ENCODE data around the gene RAI1.

DNA sequence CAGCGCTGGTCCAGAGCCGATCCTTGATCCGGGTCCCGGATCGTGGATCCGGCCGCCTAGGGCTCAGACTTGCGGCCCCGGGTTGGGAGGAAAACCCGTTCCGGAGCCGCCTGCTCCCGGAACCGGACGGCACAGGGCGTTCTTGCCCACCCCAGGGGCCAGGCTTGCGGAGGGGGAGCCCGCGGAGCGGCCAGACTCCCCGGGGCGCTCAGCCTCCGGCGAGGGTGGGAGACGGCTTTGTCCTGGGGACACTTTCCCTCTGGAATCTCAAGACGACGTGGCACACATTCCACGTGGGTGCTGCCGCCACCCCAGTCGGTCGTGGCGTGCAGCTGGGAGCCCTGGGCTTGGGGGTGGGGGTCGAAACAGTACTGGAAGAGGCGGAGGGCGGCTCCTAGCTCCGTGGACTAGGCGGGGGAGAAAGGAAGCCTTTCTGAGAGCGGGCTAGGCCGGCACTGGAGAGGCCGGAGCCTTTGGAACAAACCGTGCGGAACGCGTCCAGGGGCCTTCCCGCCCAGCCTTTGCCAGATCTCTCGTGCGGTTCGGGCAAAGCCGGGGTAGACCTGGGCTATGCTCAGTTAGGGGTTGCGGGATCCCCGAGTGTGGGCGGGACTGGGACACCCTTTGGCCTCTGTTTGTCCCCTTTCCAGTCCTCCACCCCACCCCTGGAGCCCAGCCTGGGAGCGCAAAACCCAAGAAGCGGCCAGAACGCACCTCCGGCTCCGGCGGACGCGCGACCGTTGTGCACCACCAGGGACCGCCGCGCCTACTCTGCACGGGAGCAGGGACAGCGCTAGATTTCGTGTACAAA, 129.0 kb downstream of the RAI1 start:
- TF ChIP-seq EP300 (IDR thresholded peaks at IDR 0.05) = no peak
- no peak for TF ChIP-seq MYC (IDR thresholded peaks at IDR 0.05; ENCODE audit: borderline replicate concordance, low read length)
- TF ChIP-seq HDAC2 (IDR thresholded peaks at IDR 0.05) = no peak
- TF ChIP-seq RAD21 (conservative IDR thresholded peaks at IDR 0.05 in 1 of 2, IDR thresholded peaks at IDR 0.05 in 1 of 2) = no peak
- no peak for TF ChIP-seq HOXB13 (CRISPR knock-in tag; IDR thresholded peaks at IDR 0.05; ENCODE audit: low read depth)
- TF ChIP-seq CTCF (IDR thresholded peaks at IDR 0.05) = no peak
- TF ChIP-seq EHMT2 (IDR thresholded peaks at IDR 0.05; ENCODE audit: low read depth) = no peak

Data from A549 (cell line).